BE2C (cell line): ENCODE data around the gene ST8SIA4.
A peak's percentile ranks its signal among the peaks of the same experiment; 100 is the strongest.

Experiments used
- DNase-seq: peaks from one replicate; pipeline ENCODE4 v3.0.0-alpha.2; 2020
- H3K27me3 ChIP-seq: fragments of 250-450 bp; sonication (Bioruptor Pico); 2 replicates; pipeline ENCODE4 v1.5.1; 2020; ENCODE audit warnings: mild to moderate bottlenecking
- H3K36me3 ChIP-seq: fragments of 250-450 bp; sonication (Bioruptor Pico); 2 replicates; pipeline ENCODE4 v1.5.1; 2020; ENCODE audit warnings: mild to moderate bottlenecking
- H3K4me1 ChIP-seq: fragments of 250-450 bp; sonication (Bioruptor Pico); 2 replicates; pipeline ENCODE4 v1.5.1; 2020
- H3K4me3 ChIP-seq: 2 replicates; pipeline ENCODE4 v1.5.1; 2011; ENCODE audit warnings: low read depth, low read length
- H3K9me3 ChIP-seq: fragments of 250-450 bp; sonication (Bioruptor Pico); 2 replicates; pipeline ENCODE4 v1.5.1; 2020
- CTCF ChIP-seq: IDR thresholded peaks from 2 replicates; pipeline ENCODE4 v1.5.1; 2012; ENCODE audit warnings: mild to moderate bottlenecking, low read depth, low read length

Gene ST8SIA4

DNA sequence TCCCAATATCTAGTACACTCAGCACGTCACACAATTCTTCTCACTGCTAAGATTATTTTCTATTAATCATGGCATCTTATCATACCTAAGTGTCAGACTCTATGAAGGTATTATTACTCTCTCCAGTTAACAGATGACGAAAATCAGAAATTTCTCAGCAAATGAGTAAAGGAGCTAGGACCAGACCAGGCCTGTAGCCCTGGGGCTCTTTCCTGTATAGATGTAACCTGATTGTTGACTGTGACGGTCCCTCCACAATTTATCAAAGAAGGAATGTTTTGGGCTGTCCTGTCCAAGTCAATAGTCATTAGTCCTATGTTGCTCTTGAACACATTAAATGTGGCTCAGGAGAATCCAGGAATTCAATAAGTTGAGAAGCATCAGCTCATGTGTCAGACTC is 106.2 kb downstream of the ST8SIA4 start:
- H3K4me1 ChIP-seq, result no peaks in the 10 kb centered on the region; the same call in 1 of the 2 replicates
- peak; percentile 21 for DNase-seq
- no peak for TF ChIP-seq CTCF
- no peaks in the 10 kb centered on the region for H3K9me3 ChIP-seq
- H3K4me3 ChIP-seq, result no peak overlapping the region
- H3K36me3 ChIP-seq, result no peaks in the 10 kb centered on the region
- no peaks in the 10 kb centered on the region for H3K27me3 ChIP-seq

DNA sequence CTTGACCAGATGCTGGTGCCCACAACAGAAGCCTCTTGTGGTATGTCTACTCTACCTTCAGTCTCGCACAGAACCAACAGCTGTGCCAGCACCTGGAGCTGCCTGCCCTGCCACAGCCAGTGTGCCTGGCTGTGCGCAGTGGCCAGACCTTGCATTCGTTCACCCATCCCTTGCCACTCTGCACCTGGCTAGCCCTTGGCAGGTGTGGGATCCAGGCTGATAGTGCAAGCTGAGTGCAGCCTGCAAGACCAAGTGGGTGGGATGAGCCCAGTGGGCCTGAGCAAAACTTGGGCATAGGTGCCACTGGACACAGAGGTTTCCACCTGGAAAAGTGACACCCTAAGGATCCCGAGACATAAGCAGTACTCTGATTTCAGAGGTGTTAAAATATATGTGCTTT is 108.2 kb downstream of the ST8SIA4 start:
- DNase-seq, result no peak
- H3K4me3 ChIP-seq, result no peak overlapping the region
- H3K9me3 ChIP-seq, result no peaks in the 10 kb centered on the region
- TF ChIP-seq CTCF, result no peak
- no peaks in the 10 kb centered on the region for H3K36me3 ChIP-seq
- peaks cover 3% of the 10 kb centered on the region for H3K4me1 ChIP-seq
- no peaks in the 10 kb centered on the region for H3K27me3 ChIP-seq

DNA sequence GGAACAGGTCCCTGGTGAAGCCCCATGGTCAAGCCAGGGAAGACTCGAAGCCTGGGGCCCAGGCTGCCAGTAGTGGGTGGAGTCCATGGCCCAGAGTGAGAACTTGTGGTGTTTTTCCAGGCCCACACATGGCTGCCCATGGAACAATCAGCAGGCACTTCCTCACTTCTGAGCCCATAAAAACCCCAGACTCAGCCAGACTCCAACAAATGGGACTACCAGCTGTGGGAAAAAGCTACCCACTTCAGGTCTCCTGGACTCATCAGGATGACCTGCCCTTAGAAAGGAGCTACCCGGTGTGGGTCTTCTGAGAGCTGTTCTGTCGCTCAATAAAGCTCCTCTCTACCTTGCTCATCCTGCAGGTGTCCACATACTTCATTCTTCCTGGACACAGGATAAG is 108.9 kb downstream of the ST8SIA4 start:
- H3K27me3 ChIP-seq, result no peaks in the 10 kb centered on the region
- no peaks in the 10 kb centered on the region for H3K36me3 ChIP-seq
- no peak for TF ChIP-seq CTCF
- DNase-seq, result no peak
- no peaks in the 10 kb centered on the region for H3K9me3 ChIP-seq
- H3K4me1 ChIP-seq, result peaks cover 6% of the 10 kb centered on the region
- H3K4me3 ChIP-seq, result no peak overlapping the region

- H3K36me3 ChIP-seq, result no peaks in the 10 kb centered on the region
- TF ChIP-seq CTCF, result no peak
- peaks cover 6% of the 10 kb centered on the region for H3K4me1 ChIP-seq
- no peak overlapping the region for H3K4me3 ChIP-seq
- no peak for DNase-seq
- H3K27me3 ChIP-seq, result no peaks in the 10 kb centered on the region
- no peaks in the 10 kb centered on the region for H3K9me3 ChIP-seq
These were observed 110.3 kb downstream of the ST8SIA4 start for GRCh38 chr5:100792781-100793180.

DNA sequence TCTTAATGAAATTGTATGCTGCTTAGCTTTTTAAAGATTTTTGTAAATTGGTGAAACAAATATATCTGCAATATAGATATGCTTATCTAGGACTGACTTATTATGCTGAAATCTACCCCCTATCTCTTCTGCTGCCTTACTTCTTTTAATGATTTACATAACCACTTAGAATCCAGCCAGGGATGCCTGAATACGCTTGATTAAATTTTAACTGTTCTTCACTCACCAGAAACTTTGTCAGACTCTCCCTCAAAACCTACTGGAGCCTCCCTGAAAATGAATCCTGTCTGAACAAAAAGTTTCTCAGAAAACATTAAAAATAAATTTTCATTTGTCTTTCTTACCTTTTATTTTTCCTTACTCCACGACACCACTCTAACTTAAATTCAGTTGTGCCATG is 111.7 kb downstream of the ST8SIA4 start:
- Histone ChIP-seq H3K9me3 (no peaks in the 10 kb centered on the region), H3K27me3 (no peaks in the 10 kb centered on the region), H3K4me1 (peaks cover 6% of the 10 kb centered on the region), H3K4me3 (no peak overlapping the region), H3K36me3 (no peaks in the 10 kb centered on the region)
- TF ChIP-seq CTCF, result no peak
- no peak for DNase-seq

- no peak for DNase-seq
- TF ChIP-seq CTCF, result no peak
- Histone ChIP-seq H3K36me3 (no peaks in the 10 kb centered on the region), H3K4me1 (peaks cover 6% of the 10 kb centered on the region), H3K9me3 (no peaks in the 10 kb centered on the region), H3K4me3 (no peak overlapping the region), H3K27me3 (no peaks in the 10 kb centered on the region)
These were observed 112.1 kb downstream of the ST8SIA4 start for GRCh38 chr5:100790951-100791350.
